Measurements from ENCODE around the gene LYSMD1.

The LYSMD1 gene

GRCh38 chr1:151134396-151134795 is 31.3 kb downstream of the LYSMD1 start:
- Histone ChIP-seq H4K20me1 (ENCODE audit: insufficient read depth, low read length) (no peaks in the 10 kb centered on the region), H3K36me3 (ENCODE audit: insufficient read depth, low read length) (no peaks in the 10 kb centered on the region), H3K27me3 (ENCODE audit: insufficient read depth, low read length, poor library complexity) (no peaks in the 10 kb centered on the region), H2AFZ (ENCODE audit: low read depth, low read length) (no peak overlapping the region), H3K4me1 (ENCODE audit: insufficient read depth, low read length) (no peaks in the 10 kb centered on the region), H3K4me2 (ENCODE audit: insufficient read depth, low read length) (no peak overlapping the region), H3K9me3 (ENCODE audit: insufficient read depth, low read length, severe bottlenecking) (no peaks in the 10 kb centered on the region), H3K9ac (ENCODE audit: low read depth, low read length) (no peak overlapping the region), H3K27ac (ENCODE audit: low read length) (no peak overlapping the region), H3K79me2 (ENCODE audit: insufficient read depth, low read length) (no peaks in the 10 kb centered on the region), H3K4me3 (ENCODE audit: low read depth in 1 of 2, low read length in 2 of 2) (no peak overlapping the region)
- ATAC-seq (ENCODE audit: insufficient read depth, low read depth), result no peak
- DNase-seq, result no peak
- TF ChIP-seq CTCF (IDR thresholded peaks at IDR 0.05; ENCODE audit: borderline replicate concordance, extremely low read depth, low read length, poor library complexity, severe bottlenecking) (no peak), EZH2 (IDR thresholded peaks at IDR 0.05; ENCODE audit: borderline replicate concordance, low read depth, low read length, severe bottlenecking) (no peak)

GRCh38 chr1:151133018-151133806 is 32.5 kb downstream of the LYSMD1 start:
- no peak overlapping the region for H3K9ac ChIP-seq (ENCODE audit: low read depth, low read length)

GRCh38 chr1:151132335-151133017 is 33.2 kb downstream of the LYSMD1 start:
- Histone ChIP-seq H3K79me2 (ENCODE audit: insufficient read depth, low read length) (no peaks in the 10 kb centered on the region), H3K4me3 (ENCODE audit: low read depth in 1 of 2, low read length in 2 of 2) (no peak overlapping the region), H4K20me1 (ENCODE audit: insufficient read depth, low read length) (no peaks in the 10 kb centered on the region), H2AFZ (ENCODE audit: low read depth, low read length) (no peak overlapping the region), H3K27me3 (ENCODE audit: insufficient read depth, low read length, poor library complexity) (no peaks in the 10 kb centered on the region), H3K9me3 (ENCODE audit: insufficient read depth, low read length, severe bottlenecking) (no peaks in the 10 kb centered on the region), H3K36me3 (ENCODE audit: insufficient read depth, low read length) (no peaks in the 10 kb centered on the region), H3K9ac (ENCODE audit: low read depth, low read length) (no peak overlapping the region), H3K27ac (ENCODE audit: low read length) (no peak overlapping the region), H3K4me1 (ENCODE audit: insufficient read depth, low read length) (no peaks in the 10 kb centered on the region), H3K4me2 (ENCODE audit: insufficient read depth, low read length) (no peak overlapping the region)
- no peak for ATAC-seq (ENCODE audit: insufficient read depth, low read depth)
- no peak for TF ChIP-seq EZH2 (IDR thresholded peaks at IDR 0.05; ENCODE audit: borderline replicate concordance, low read depth, low read length, severe bottlenecking)
- TF ChIP-seq CTCF (IDR thresholded peaks at IDR 0.05; ENCODE audit: borderline replicate concordance, extremely low read depth, low read length, poor library complexity, severe bottlenecking), result no peak
- DNase-seq, result no peak

More at GRCh38 chr1:151133018-151133806, 32.5 kb downstream of the LYSMD1 start:
- Histone ChIP-seq H3K36me3 (ENCODE audit: insufficient read depth, low read length) (no peaks in the 10 kb centered on the region), H3K27me3 (ENCODE audit: insufficient read depth, low read length, poor library complexity) (no peaks in the 10 kb centered on the region), H4K20me1 (ENCODE audit: insufficient read depth, low read length) (no peaks in the 10 kb centered on the region), H3K4me2 (ENCODE audit: insufficient read depth, low read length) (no peak overlapping the region), H3K27ac (ENCODE audit: low read length) (no peak overlapping the region), H2AFZ (ENCODE audit: low read depth, low read length) (no peak overlapping the region), H3K4me1 (ENCODE audit: insufficient read depth, low read length) (no peaks in the 10 kb centered on the region), H3K9me3 (ENCODE audit: insufficient read depth, low read length, severe bottlenecking) (no peaks in the 10 kb centered on the region), H3K79me2 (ENCODE audit: insufficient read depth, low read length) (no peaks in the 10 kb centered on the region), H3K4me3 (ENCODE audit: low read depth in 1 of 2, low read length in 2 of 2) (no peak overlapping the region)
- no peak for DNase-seq
- ATAC-seq (ENCODE audit: insufficient read depth, low read depth), result no peak
- TF ChIP-seq EZH2 (IDR thresholded peaks at IDR 0.05; ENCODE audit: borderline replicate concordance, low read depth, low read length, severe bottlenecking), result no peak
- TF ChIP-seq CTCF (IDR thresholded peaks at IDR 0.05; ENCODE audit: borderline replicate concordance, extremely low read depth, low read length, poor library complexity, severe bottlenecking), result no peak

Data from DND-41 (cell line).